AG20443 (cell line): ENCODE results near the gene PNMA8C.
"Not testable (repeated sequence)": the region's sequence is repeated elsewhere in the genome, so short reads cannot be mapped to it uniquely, and the experiment has no call there.

ENCODE experiments used
- DNase-seq: peaks from one replicate; pipeline ENCODE4 v3.0.0; 2012; ENCODE audit warnings: low spot score, mixed read lengths

Gene PNMA8C

GRCh38 chr19:46388311-46389095 is 40.2 kb downstream of the PNMA8C start:
- no peak for DNase-seq

- DNase-seq = no peak
Observed at GRCh38 chr19:46387713-46388130, 41.0 kb downstream of the PNMA8C start.

- DNase-seq = no peak
Observed at GRCh38 chr19:46386996-46387712, 41.6 kb downstream of the PNMA8C start.

GRCh38 chr19:46386151-46386550 is 42.6 kb downstream of the PNMA8C start:
- DNase-seq = no peak

GRCh38 chr19:46385636-46386035 is 43.1 kb downstream of the PNMA8C start:
- no peak for DNase-seq

GRCh38 chr19:46384396-46384795 is 44.3 kb downstream of the PNMA8C start:
- no peak for DNase-seq

GRCh38 chr19:46383846-46384245 is 44.9 kb downstream of the PNMA8C start:
- no peak for DNase-seq

GRCh38 chr19:46383171-46383815 is 45.4 kb downstream of the PNMA8C start:
- no peak for DNase-seq

- DNase-seq = no peak
Observed at GRCh38 chr19:46381756-46382345, 46.9 kb downstream of the PNMA8C start.

GRCh38 chr19:46381346-46381745 is 47.4 kb downstream of the PNMA8C start:
- no peak for DNase-seq

GRCh38 chr19:46380690-46381089 is 48.0 kb downstream of the PNMA8C start:
- no peak for DNase-seq

GRCh38 chr19:46378268-46378667 is 50.5 kb downstream of the PNMA8C start:
- peak; percentile 70 for DNase-seq

- DNase-seq = no peak
Observed at GRCh38 chr19:46376241-46377153, 52.2 kb downstream of the PNMA8C start.

- DNase-seq = not testable (repeated sequence)
Observed at GRCh38 chr19:46375476-46376067, 53.2 kb downstream of the PNMA8C start.
